Astrocyte of the cerebellum (primary cell): ENCODE data around the gene ATF7IP2.
A peak's percentile ranks its signal among the peaks of the same experiment; 100 is the strongest.

Experiments
- DNase-seq: peaks from one replicate; pipeline ENCODE4 v3.0.0-alpha.2; 2011; ENCODE audit warnings: low read depth
- H3K4me3 ChIP-seq: 2 replicates; pipeline ENCODE4 v1.5.1; 2011; ENCODE audit warnings: mild to moderate bottlenecking, low read depth, low read length, moderate library complexity
- in situ Hi-C: cut with HindIII; loops from 2 replicates; pipeline ENCODE4 v1.10.0; 2017; ENCODE audit warnings: low sequenced_read_pairs
- TF ChIP-seq, protein P1 (sequence below): IDR thresholded peaks from 2 replicates; pipeline ENCODE4 v1.5.1; 2012; ENCODE audit warnings: low read length, low read depth, moderate library complexity, mild to moderate bottlenecking; ENCODE audit errors: missing control alignments

Gene ATF7IP2

GRCh38 chr16:10511829-10512228 lies 126.0 kb downstream of the ATF7IP2 start:
- DNase-seq: no peak
- H3K4me3 ChIP-seq: no peak overlapping the region
- TF ChIP-seq, protein P1, sequence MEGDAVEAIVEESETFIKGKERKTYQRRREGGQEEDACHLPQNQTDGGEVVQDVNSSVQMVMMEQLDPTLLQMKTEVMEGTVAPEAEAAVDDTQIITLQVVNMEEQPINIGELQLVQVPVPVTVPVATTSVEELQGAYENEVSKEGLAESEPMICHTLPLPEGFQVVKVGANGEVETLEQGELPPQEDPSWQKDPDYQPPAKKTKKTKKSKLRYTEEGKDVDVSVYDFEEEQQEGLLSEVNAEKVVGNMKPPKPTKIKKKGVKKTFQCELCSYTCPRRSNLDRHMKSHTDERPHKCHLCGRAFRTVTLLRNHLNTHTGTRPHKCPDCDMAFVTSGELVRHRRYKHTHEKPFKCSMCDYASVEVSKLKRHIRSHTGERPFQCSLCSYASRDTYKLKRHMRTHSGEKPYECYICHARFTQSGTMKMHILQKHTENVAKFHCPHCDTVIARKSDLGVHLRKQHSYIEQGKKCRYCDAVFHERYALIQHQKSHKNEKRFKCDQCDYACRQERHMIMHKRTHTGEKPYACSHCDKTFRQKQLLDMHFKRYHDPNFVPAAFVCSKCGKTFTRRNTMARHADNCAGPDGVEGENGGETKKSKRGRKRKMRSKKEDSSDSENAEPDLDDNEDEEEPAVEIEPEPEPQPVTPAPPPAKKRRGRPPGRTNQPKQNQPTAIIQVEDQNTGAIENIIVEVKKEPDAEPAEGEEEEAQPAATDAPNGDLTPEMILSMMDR: no peak
- in situ Hi-C loops: loop anchor here (25.0 kb wide), 1 partner anchor 200 kb away; no protein-coding TSS in a partner anchor

GRCh38 chr16:10514369-10515055 lies 128.7 kb downstream of the ATF7IP2 start:
- peak; percentile 48 for DNase-seq
- TF ChIP-seq, protein P1: peak; percentile 48
- in situ Hi-C loops: loop anchor here (25.0 kb wide), 1 partner anchor 202 kb away; no protein-coding TSS in a partner anchor
- no peak overlapping the region for H3K4me3 ChIP-seq

DNA sequence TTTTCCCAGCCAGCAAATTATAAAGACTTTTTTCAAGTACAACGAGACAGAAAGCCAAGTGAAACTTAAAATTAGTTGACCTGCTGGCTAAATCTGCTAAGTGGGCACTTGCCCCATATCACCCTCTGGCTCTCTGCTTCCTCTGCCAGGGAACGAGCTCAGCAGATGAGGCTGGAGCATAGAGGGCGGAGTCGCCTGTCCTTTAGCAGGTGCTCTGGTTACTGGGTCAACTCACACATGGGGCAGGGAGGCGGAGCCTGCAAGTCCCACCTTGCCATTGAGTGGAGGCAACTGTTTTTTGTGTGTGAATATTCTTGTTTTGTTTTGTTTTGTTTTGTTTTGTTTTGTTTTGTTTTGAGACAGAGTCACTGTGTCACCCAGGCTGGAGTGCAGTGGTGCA lies 132.0 kb downstream of the ATF7IP2 start:
- in situ Hi-C loops: loop anchor here (25.0 kb wide), 1 partner anchor 206 kb away; no protein-coding TSS in a partner anchor
- no peak overlapping the region for H3K4me3 ChIP-seq
- TF ChIP-seq, protein P1: no peak
- DNase-seq: no peak

DNA sequence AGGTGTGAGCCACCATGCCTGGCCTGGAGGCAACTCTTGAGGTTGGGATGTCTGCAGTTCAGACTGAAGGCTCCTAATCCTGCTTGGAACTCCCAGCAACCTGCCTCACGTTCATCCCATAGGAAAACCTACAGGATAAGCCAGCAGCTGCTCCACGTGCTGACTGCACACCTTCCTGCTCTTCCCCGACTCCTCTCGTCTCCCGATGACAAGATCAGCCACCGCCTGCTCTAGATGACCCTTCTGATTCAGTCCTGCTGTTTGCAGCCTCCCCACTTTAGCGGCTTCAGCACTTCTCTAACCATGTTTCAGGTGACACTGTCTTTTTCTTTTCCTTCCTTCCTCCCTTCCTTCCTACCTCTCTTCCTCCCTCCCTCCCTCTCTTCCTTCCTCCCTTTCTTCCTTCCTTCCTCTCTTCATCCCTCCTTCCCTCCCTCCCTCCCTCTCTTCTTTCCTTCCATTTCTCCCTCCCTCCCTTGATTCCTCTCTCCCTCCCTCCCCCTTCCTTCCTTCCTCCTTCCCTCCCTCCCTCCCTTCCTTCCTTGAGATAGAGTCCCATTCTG lies 132.7 kb downstream of the ATF7IP2 start:
- in situ Hi-C loops: loop anchor here (25.0 kb wide), 1 partner anchor 206 kb away; no protein-coding TSS in a partner anchor
- H3K4me3 ChIP-seq: no peak overlapping the region
- TF ChIP-seq, protein P1: no peak
- no peak for DNase-seq

GRCh38 chr16:10519297-10519696 lies 133.4 kb downstream of the ATF7IP2 start:
- in situ Hi-C loops: loop anchor here (25.0 kb wide), 1 partner anchor 207 kb away; no protein-coding TSS in a partner anchor

DNA sequence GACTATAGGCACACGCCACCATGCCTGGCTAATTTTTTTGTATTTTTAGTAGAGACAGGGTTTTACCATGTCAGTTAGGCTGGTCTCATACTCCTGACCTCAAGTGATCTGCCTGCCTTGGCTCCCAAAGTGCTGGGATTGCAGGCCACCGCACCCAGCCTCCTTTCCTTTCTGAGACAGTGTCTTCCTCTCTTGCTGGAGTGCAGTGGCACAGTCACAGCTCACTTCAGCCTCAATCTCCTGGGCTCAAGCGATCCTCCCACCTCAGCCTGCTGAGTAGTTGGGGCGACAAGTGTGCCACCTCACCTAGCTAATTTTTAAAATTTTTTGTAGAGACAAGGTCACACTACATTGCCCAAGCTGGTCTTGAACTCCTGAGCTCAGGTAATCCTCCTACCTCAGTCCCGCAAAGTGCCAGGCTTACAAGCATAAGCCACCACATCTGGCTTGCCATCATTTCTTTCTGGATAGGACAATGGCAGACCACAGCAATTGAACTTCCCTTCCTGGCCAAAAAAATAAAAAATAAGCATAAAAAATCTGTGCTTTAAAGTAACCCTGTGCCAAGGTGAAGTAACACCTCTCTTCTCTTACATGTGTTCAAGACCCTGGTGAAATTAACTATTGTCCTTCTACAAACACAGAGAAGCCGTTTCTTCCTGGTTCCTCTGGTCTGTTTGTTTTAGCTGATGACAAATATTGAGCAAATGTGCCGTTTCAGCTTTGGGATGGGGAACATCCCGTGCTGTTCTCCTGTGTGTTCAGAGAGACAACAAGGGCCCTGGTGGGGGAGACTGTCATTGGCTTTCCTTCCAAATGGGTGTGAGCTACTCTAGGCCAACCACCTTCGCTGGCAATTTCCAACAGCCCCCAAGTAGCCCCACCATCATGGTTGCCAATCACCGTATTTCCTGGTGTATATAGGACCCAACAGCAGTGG lies 134.3 kb downstream of the ATF7IP2 start:
- no peak for DNase-seq
- in situ Hi-C loops: loop anchor here (25.0 kb wide), 1 partner anchor 208 kb away; no protein-coding TSS in a partner anchor
- TF ChIP-seq, protein P1: no peak
- no peak overlapping the region for H3K4me3 ChIP-seq

More at GRCh38 chr16:10519297-10519696, 133.4 kb downstream of the ATF7IP2 start:
- DNase-seq: no peak
- no peak overlapping the region for H3K4me3 ChIP-seq
- TF ChIP-seq, protein P1: no peak
